HEK293T (cell line): ENCODE measurements around the gene CAV3.

Experiments
- ARNT ChIP-seq: fragments of 450-650 bp; IDR thresholded peaks from 2 replicates; pipeline ENCODE4 v1.6.1; 2017; ENCODE audit warnings: mild to moderate bottlenecking
- BHLHE40 ChIP-seq: fragments of 450-650 bp; IDR thresholded peaks from 2 replicates; pipeline ENCODE4 v1.6.1; 2016; ENCODE audit warnings: mild to moderate bottlenecking, moderate library complexity, borderline replicate concordance
- CTBP1 ChIP-seq: fragments of 450-650 bp; IDR thresholded peaks from 2 replicates; pipeline ENCODE4 v1.6.1; 2016; ENCODE audit warnings: borderline replicate concordance
- ELF4 ChIP-seq: fragments of 450-650 bp; IDR thresholded peaks from 2 replicates; pipeline ENCODE4 v1.6.1; 2017; ENCODE audit warnings: antibody characterized with exemption
- FOXM1 ChIP-seq: fragments of 450-650 bp; IDR thresholded peaks from 2 replicates; pipeline ENCODE4 v1.6.1; 2017; ENCODE audit warnings: mild to moderate bottlenecking, borderline replicate concordance
- HDGF ChIP-seq: fragments of 450-650 bp; IDR thresholded peaks from 2 replicates; pipeline ENCODE4 v1.6.1; 2017; ENCODE audit warnings: antibody characterized with exemption, borderline replicate concordance
- L3MBTL2 ChIP-seq: fragments of 450-650 bp; conservative IDR thresholded peaks from 2 replicates; pipeline ENCODE4 v1.6.1; 2016; ENCODE audit warnings: mild to moderate bottlenecking
- LEF1 ChIP-seq: fragments of 450-650 bp; IDR thresholded peaks from 2 replicates; pipeline ENCODE4 v1.6.1; 2017; ENCODE audit warnings: mild to moderate bottlenecking, borderline replicate concordance
- SP1 ChIP-seq: fragments of 450-650 bp; IDR thresholded peaks from 2 replicates; pipeline ENCODE4 v1.6.1; 2017
- SUZ12 ChIP-seq: fragments of 450-650 bp; IDR thresholded peaks from 2 replicates; pipeline ENCODE4 v1.6.1; 2016; ENCODE audit warnings: mild to moderate bottlenecking
- ZNF384 ChIP-seq: fragments of 450-650 bp; IDR thresholded peaks from 2 replicates; pipeline ENCODE4 v1.6.1; 2016
- TF ChIP-seq, protein P1 (sequence below): fragments of 450-650 bp; IDR thresholded peaks from 2 replicates; pipeline ENCODE4 v1.6.1; 2016

DNA sequence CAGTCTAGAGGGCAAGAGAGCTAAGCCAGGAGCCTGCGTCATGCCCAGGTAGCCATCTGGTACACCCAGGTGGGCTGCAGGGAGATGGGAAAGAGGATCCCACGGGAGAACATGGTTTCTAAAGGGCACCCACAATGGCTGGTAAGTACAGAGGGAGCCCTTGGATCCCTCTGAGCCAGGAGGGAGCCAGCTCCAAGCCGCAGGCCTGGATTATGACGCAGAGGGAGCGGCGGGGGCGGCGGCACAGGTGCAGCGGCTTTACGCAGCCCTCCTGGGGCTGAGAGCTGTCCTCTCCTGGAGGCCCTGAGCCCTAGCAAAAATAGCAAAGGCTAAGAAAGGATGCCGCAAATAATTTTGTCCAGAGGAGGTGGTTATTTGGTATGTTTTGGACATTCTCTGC lies 2.8 kb downstream of the CAV3 start:
- no peak for TF ChIP-seq ARNT
- no peak for TF ChIP-seq HDGF
- TF ChIP-seq SP1 = no peak
- no peak for TF ChIP-seq SUZ12
- TF ChIP-seq ZNF384 = no peak
- TF ChIP-seq FOXM1 = no peak
- TF ChIP-seq ELF4 = no peak
- TF ChIP-seq L3MBTL2 = no peak
- TF ChIP-seq, protein P1, sequence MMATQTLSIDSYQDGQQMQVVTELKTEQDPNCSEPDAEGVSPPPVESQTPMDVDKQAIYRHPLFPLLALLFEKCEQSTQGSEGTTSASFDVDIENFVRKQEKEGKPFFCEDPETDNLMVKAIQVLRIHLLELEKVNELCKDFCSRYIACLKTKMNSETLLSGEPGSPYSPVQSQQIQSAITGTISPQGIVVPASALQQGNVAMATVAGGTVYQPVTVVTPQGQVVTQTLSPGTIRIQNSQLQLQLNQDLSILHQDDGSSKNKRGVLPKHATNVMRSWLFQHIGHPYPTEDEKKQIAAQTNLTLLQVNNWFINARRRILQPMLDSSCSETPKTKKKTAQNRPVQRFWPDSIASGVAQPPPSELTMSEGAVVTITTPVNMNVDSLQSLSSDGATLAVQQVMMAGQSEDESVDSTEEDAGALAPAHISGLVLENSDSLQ = no peak
- TF ChIP-seq CTBP1 = no peak
- TF ChIP-seq BHLHE40 = no peak
- no peak for TF ChIP-seq LEF1
